OCI-LY3 (cell line): Measurements from ENCODE around the gene PLOD2.

Experiments used
- H2AFZ ChIP-seq: fragments of 200-600, 300-600 bp; shearing (Covaris generic); 2 replicates; pipeline ENCODE4 v1.6.0; 2014; ENCODE audit warnings: antibody characterized with exemption, low read depth, low read length
- H3K27ac ChIP-seq: fragments of 200-600, 300-600 bp; sonication (generic); 2 replicates; pipeline ENCODE4 v1.5.1; 2014; ENCODE audit warnings: mild to moderate bottlenecking, low read length, moderate library complexity, mixed read lengths
- H3K27me3 ChIP-seq: fragments of 200-600, 300-600 bp; sonication (generic); 2 replicates; pipeline ENCODE4 v1.6.1; 2014; ENCODE audit warnings: low read depth, low read length, mixed read lengths
- H3K36me3 ChIP-seq: fragments of 200-600, 300-600 bp; sonication (generic); replicated peaks from 2 replicates; pipeline ENCODE3; 2014; ENCODE audit warnings: low read depth, low read length, mixed read lengths
- H3K4me1 ChIP-seq: fragments of 300-600, 200-600 bp; sonication (generic); 2 replicates; pipeline ENCODE4 v1.6.1; 2014; ENCODE audit warnings: low read length, mixed read lengths
- H3K4me2 ChIP-seq: fragments of 200-600, 300-600 bp; sonication (generic); 2 replicates; pipeline ENCODE4 v1.6.1; 2014; ENCODE audit warnings: low read length, mixed read lengths
- H3K4me3 ChIP-seq: fragments of 300-600, 200-600 bp; sonication (generic); 2 replicates; pipeline ENCODE4 v1.5.1; 2014; ENCODE audit warnings: antibody characterized with exemption, mild to moderate bottlenecking, low read length, moderate library complexity
- H3K79me2 ChIP-seq: fragments of 300-600, 200-600 bp; shearing (Covaris generic); 2 replicates; pipeline ENCODE4 v1.6.1; 2014; ENCODE audit warnings: mild to moderate bottlenecking, low read length, mixed read lengths
- H3K9ac ChIP-seq: fragments of 300-600, 200-600 bp; shearing (Covaris generic); 2 replicates; pipeline ENCODE4 v1.6.0; 2014; ENCODE audit warnings: mild to moderate bottlenecking, low read length, moderate library complexity
- H3K9me3 ChIP-seq: fragments of 200-600, 300-600 bp; shearing (Covaris generic); 2 replicates; pipeline ENCODE4 v1.6.1; 2014; ENCODE audit warnings: low read length, mixed read lengths; ENCODE audit not compliant: insufficient read depth
- H4K20me1 ChIP-seq: fragments of 200-600, 300-600 bp; sonication (generic); 2 replicates; pipeline ENCODE4 v1.6.1; 2016; ENCODE audit warnings: low read length, mixed read lengths; ENCODE audit not compliant: insufficient read depth
- EZH2phosphoT487 ChIP-seq: fragments of 200-600 bp; shearing (Covaris generic); IDR thresholded peaks from 2 replicates; pipeline ENCODE4 v1.6.1; 2018; ENCODE audit warnings: antibody characterized with exemption, mixed run types, low read depth
- TF ChIP-seq, protein P1 (sequence below): fragments of 200-600, 300-600 bp; sonication (generic); IDR thresholded peaks from 2 replicates; pipeline ENCODE4 v1.5.1; 2014; ENCODE audit warnings: antibody characterized with exemption, low read length, low read depth

PLOD2 gene

DNA sequence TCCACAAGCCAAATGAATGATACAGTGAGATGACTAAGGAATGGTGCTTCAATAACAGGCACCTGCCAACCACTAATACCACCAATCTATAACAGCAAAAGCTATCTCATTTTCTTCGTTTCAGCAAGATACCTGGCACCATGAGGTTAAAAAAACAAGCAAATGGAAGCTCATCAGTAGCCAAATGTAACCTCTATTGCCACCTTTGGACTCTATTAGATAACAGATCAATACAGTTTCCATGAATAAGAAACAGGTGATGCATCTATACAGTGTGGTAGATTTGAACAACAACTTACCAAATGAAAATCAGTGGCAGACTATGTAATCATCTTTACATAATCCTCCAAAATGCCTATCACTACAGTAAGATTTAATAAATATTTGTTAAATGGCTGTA, 32.8 kb downstream of the PLOD2 start:
- H2AFZ ChIP-seq = no peak overlapping the region
- H3K4me1 ChIP-seq = no peaks in the 10 kb centered on the region
- H3K4me3 ChIP-seq = no peak overlapping the region
- no peaks in the 10 kb centered on the region for H4K20me1 ChIP-seq
- no peak overlapping the region for H3K4me2 ChIP-seq
- TF ChIP-seq, protein P1, sequence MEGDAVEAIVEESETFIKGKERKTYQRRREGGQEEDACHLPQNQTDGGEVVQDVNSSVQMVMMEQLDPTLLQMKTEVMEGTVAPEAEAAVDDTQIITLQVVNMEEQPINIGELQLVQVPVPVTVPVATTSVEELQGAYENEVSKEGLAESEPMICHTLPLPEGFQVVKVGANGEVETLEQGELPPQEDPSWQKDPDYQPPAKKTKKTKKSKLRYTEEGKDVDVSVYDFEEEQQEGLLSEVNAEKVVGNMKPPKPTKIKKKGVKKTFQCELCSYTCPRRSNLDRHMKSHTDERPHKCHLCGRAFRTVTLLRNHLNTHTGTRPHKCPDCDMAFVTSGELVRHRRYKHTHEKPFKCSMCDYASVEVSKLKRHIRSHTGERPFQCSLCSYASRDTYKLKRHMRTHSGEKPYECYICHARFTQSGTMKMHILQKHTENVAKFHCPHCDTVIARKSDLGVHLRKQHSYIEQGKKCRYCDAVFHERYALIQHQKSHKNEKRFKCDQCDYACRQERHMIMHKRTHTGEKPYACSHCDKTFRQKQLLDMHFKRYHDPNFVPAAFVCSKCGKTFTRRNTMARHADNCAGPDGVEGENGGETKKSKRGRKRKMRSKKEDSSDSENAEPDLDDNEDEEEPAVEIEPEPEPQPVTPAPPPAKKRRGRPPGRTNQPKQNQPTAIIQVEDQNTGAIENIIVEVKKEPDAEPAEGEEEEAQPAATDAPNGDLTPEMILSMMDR = no peak
- no peak for TF ChIP-seq EZH2phosphoT487
- no peaks in the 10 kb centered on the region for H3K9me3 ChIP-seq
- no peak overlapping the region for H3K9ac ChIP-seq
- H3K27ac ChIP-seq = no peak overlapping the region
- H3K27me3 ChIP-seq = no peaks in the 10 kb centered on the region
- H3K36me3 ChIP-seq = no peaks in the 10 kb centered on the region
- no peaks in the 10 kb centered on the region for H3K79me2 ChIP-seq

- Histone ChIP-seq H3K27ac (no peak overlapping the region), H3K79me2 (no peaks in the 10 kb centered on the region), H3K36me3 (no peaks in the 10 kb centered on the region), H3K4me2 (no peak overlapping the region), H3K27me3 (no peaks in the 10 kb centered on the region), H2AFZ (no peak overlapping the region), H3K4me1 (peaks cover 5% of the 10 kb centered on the region), H4K20me1 (no peaks in the 10 kb centered on the region), H3K9me3 (no peaks in the 10 kb centered on the region), H3K4me3 (no peak overlapping the region), H3K9ac (no peak overlapping the region)
- TF ChIP-seq, protein P1 = no peak
Observed at GRCh38 chr3:146125951-146126350, 35.0 kb downstream of the PLOD2 start.

DNA sequence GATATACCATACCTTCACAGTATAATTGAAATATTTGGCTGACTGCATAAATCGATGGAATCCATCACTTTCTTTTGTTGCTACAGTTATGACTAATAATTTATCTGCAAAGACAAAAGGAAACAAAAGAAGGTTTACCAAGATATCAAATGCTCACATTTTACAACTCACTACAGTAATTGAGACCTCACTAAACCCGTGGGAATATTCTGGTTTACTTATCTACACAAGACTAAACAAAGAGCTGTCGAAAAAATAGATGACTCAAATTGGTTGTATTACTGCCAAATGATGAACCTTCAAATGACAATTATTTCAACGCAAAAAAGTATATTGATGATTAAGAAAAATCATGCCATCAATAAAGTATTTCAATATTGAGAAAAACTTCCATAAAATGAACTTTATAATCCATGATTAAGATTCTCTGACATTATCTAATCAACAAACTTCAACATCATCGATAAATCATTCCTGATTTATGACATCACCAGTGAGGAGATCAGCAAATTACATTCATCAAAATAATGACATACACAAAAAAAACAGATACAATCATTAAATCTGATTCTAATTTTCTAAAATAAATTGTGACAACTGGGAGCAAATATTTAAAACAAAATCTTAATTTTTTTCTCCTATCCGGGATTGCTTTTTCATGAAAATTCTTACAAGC, 36.7 kb downstream of the PLOD2 start:
- Histone ChIP-seq H3K4me3 (no peak overlapping the region), H3K4me1 (peaks cover 5% of the 10 kb centered on the region), H3K9me3 (no peaks in the 10 kb centered on the region), H4K20me1 (no peaks in the 10 kb centered on the region), H2AFZ (no peak overlapping the region), H3K9ac (no peak overlapping the region), H3K36me3 (no peaks in the 10 kb centered on the region), H3K27me3 (no peaks in the 10 kb centered on the region), H3K4me2 (no peak overlapping the region), H3K79me2 (no peaks in the 10 kb centered on the region), H3K27ac (no peak overlapping the region)
- TF ChIP-seq, protein P1 = no peak
- TF ChIP-seq EZH2phosphoT487 = no peak

DNA sequence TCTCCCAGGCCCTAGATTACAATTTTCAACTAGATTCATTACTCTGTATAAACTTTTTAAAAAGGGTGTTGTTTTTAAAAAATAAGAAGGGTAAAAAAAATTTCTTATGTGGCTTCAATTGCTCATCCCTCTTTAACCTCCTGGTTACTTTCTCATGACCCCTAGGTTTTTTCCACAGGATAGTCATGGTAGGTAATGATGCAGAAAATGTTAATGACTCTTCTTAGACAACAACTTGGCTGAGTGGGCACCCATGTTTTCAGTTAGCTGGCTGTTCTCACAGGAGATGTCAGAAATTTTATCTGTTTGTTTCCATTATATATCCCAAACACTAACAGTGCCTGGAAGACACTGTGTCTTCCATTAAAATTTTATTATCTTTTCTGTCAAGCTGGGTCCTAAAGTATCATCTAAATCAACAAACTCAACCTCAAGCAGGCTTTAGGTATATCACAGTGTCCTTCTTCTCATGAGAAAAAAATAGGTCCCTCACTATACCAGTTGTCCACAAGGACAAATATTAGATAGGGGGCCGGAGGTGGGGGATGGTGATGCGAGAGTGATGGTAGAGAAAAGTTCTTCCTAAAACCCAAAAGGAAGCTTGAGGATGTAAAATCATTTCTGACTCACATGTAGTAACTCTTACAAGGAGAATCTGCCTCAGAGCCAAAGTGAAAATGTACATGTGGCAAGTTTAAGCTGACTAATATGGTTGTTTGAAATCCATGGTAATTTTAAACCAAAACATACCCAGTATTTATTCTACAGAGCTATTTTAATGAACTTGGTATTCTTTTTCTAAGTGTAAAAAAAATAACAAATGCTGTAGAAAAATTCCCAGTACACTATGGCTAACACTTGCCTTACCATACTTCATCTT, 43.3 kb downstream of the PLOD2 start:
- no peak overlapping the region for H3K4me3 ChIP-seq
- TF ChIP-seq, protein P1 = no peak
- H3K27ac ChIP-seq = no peak overlapping the region
- H4K20me1 ChIP-seq = no peaks in the 10 kb centered on the region
- no peak overlapping the region for H2AFZ ChIP-seq
- H3K4me2 ChIP-seq = no peak overlapping the region
- H3K27me3 ChIP-seq = no peaks in the 10 kb centered on the region
- no peaks in the 10 kb centered on the region for H3K79me2 ChIP-seq
- H3K36me3 ChIP-seq = no peaks in the 10 kb centered on the region
- no peak overlapping the region for H3K9ac ChIP-seq
- H3K4me1 ChIP-seq = peaks cover 5% of the 10 kb centered on the region
- no peaks in the 10 kb centered on the region for H3K9me3 ChIP-seq
